ENCODE measurements around the gene SIT1. TPM values are rescaled to one million over a fixed set of nuclear protein-coding genes. Genes with fewer than 3 reads are reported as not detected.

SIT1 gene
- total RNA-seq, 2 experiments from 2014 or later: 121 to 176 TPM

DNA sequence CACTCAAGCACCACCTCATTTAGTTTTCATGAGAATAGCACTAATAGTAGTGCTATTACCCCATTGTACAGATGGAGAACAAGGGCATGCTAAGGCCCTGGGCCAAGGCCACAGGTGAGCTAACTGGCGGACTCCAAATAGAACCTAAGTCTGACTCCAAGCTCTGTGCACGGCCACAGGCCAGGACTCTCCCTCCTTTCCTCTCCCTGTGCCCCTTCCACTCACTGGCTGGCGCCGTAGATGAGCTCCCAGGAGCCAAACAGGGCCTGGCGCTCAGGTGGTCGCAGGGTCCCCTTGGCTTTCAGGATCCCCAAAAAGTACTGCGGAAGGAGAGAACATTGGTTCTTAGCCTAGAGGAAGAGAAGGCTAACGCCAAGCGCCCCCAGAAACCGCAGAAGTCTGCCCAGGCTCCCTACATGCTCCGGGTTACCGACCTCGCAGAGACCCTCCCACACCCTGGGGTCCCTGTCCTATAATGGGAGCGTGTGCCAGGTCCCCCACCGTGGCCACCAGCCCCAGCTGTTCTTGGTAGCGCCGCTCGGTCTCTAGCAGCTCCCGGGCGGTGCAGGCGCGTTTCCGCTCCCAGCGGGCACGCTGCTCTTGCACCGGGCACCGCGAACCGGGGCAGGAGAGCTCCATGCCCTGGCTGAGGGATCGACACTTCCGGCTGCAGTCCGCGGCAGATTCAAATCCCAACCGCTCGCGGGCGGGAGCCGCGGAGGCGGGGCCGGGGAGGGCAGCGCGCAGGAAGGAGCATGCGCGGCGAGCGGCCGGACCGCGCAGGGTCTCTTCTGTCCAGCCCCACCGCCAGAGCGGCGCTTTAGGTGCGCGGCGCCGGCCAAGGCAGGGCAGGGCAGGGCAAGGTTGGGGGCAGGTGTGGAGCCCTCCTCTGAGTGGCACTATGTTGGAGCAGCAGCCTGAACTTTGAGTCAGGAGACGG, 14.1 kb upstream of the SIT1 start, which contains the start of gene ARHGEF39:
ARHGEF39 (minus strand) TSS at position 665 of the 940 bp plus-strand sequence; CDS start at position 639, 26 bp downstream.
- peak within 1 kb of the TSS; percentile 85 for H3K27ac ChIP-seq (ENCODE audit: low read depth, low read length, poor library complexity, severe bottlenecking)

DNA sequence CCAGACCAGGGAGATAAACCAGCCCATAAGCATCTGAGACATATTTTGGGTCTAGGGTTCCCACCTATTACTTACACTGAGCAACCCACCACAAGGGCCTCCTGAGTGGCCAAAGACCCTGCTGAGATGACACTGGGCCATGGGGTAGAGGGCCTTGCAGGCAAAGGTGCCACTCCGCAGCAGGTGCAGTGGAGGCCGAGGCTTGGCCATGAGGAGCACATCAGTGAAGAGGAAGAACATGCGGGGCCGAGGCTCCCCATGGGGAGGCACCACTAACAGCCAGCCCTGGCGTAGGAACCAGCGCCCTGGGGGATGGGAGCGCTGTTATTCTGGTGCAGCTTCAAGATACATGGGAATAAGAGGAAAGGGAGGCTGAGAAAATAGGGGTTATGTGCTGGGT, 11.7 kb upstream of the SIT1 start:
- Histone ChIP-seq H2AFZ (ENCODE audit: low read length) (no peak overlapping the region), H3K9me2 (ENCODE audit: insufficient read depth, low read length) (no peaks in the 10 kb centered on the region), H3K4me1 (ENCODE audit: insufficient read depth, low read length, poor library complexity, severe bottlenecking) (peaks cover 78% of the 10 kb centered on the region), H4K20me1 (ENCODE audit: insufficient read depth, low read length) (0 out of 2 replicates have a peak, but pooled peaks cover 5% of the 10 kb centered on the region), H3K27ac (ENCODE audit: low read depth, low read length, poor library complexity, severe bottlenecking) (peak overlapping the region; percentile 85), H3K9me3 (ENCODE audit: low read length) (no peaks in the 10 kb centered on the region), H3K4me3 (ENCODE audit: low read depth, low read length, poor library complexity, severe bottlenecking) (no peak overlapping the region), H3K36me3 (ENCODE audit: insufficient read depth, low read length) (peaks cover 35% of the 10 kb centered on the region), H3K79me2 (ENCODE audit: insufficient read depth, low read depth, low read length) (peaks cover 28% of the 10 kb centered on the region; the same call in 1 of the 2 replicates), H3K4me2 (ENCODE audit: low read length) (peak overlapping the region; percentile 99)
- CTCF ChIA-PET (ENCODE audit: unreplicated experiment): no interaction called here
- DNase-seq (ENCODE audit: low spot score): no peak
- intact Hi-C loops (cut with micrococcal nuclease; ENCODE audit: unreplicated experiment): no loop called here
- POLR2A ChIA-PET: interaction anchor here (1.4 to 5.5 kb wide), 3 partner anchors 13 to 44 kb away, joined by 3 to 28 read pairs (median 3); partner anchors contain the start of gene CD72
- TF ChIP-seq EZH2phosphoT487 (IDR thresholded peaks at IDR 0.05; ENCODE audit: borderline replicate concordance, low read depth, low read length): no peak
- TF ChIP-seq, protein P1, sequence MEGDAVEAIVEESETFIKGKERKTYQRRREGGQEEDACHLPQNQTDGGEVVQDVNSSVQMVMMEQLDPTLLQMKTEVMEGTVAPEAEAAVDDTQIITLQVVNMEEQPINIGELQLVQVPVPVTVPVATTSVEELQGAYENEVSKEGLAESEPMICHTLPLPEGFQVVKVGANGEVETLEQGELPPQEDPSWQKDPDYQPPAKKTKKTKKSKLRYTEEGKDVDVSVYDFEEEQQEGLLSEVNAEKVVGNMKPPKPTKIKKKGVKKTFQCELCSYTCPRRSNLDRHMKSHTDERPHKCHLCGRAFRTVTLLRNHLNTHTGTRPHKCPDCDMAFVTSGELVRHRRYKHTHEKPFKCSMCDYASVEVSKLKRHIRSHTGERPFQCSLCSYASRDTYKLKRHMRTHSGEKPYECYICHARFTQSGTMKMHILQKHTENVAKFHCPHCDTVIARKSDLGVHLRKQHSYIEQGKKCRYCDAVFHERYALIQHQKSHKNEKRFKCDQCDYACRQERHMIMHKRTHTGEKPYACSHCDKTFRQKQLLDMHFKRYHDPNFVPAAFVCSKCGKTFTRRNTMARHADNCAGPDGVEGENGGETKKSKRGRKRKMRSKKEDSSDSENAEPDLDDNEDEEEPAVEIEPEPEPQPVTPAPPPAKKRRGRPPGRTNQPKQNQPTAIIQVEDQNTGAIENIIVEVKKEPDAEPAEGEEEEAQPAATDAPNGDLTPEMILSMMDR (conservative IDR thresholded peaks at IDR 0.05; ENCODE audit: low read length): no peak
- no TSS peak for BruUV-seq (replicated peaks)

More for the DNA sequence above, 14.1 kb upstream of the SIT1 start, which contains the start of gene ARHGEF39:
- BruUV-seq (replicated peaks): TSS peak; percentile 44
- Histone ChIP-seq H2AFZ (ENCODE audit: low read length) (peak within 1 kb of the TSS; percentile 65), H3K36me3 (ENCODE audit: insufficient read depth, low read length) (peaks cover 35% of the 10 kb centered on the region), H3K9me2 (ENCODE audit: insufficient read depth, low read length) (no peaks in the 10 kb centered on the region), H3K79me2 (ENCODE audit: insufficient read depth, low read depth, low read length) (peaks cover 17% of the 10 kb centered on the region; the same call in 1 of the 2 replicates), H4K20me1 (ENCODE audit: insufficient read depth, low read length) (no peaks in the 10 kb centered on the region), H3K4me2 (ENCODE audit: low read length) (peak within 1 kb of the TSS; percentile 99), H3K9me3 (ENCODE audit: low read length) (no peaks in the 10 kb centered on the region), H3K4me1 (ENCODE audit: insufficient read depth, low read length, poor library complexity, severe bottlenecking) (peaks cover 62% of the 10 kb centered on the region), H3K4me3 (ENCODE audit: low read depth, low read length, poor library complexity, severe bottlenecking) (peak within 1 kb of the TSS; percentile 78)
- ChIA-PET CTCF (ENCODE audit: unreplicated experiment) (interaction anchor here (0.7 to 2.0 kb wide), 8 partner anchors 8 to 84 kb away, joined by 3 to 13 read pairs (median 3); no protein-coding TSS in a partner anchor), POLR2A (interaction anchor here (0.7 to 5.5 kb wide), 24 partner anchors 9 to 576 kb away, joined by 3 to 28 read pairs (median 5); partner anchors contain the start of genes CA9, CD72, GBA2 and HINT2)
- TF ChIP-seq EZH2phosphoT487 (IDR thresholded peaks at IDR 0.05; ENCODE audit: borderline replicate concordance, low read depth, low read length): no peak
- TF ChIP-seq, protein P1 (conservative IDR thresholded peaks at IDR 0.05; ENCODE audit: low read length): peak; percentile 67
- peak; percentile 88 for DNase-seq (ENCODE audit: low spot score)
- intact Hi-C loops (cut with micrococcal nuclease; ENCODE audit: unreplicated experiment): no loop called here

Data from OCI-LY7 (cell line).